SK-N-SH (cell line): ENCODE results near the gene DENND1A. TPM values are rescaled to one million over a fixed set of nuclear protein-coding genes. Genes with fewer than 3 reads are reported as not detected.

Experiments used
- CTCF ChIA-PET: fragments of 300-600, 350-600 bp; formaldehyde crosslinking; extraction: SDS; loops from one replicate; lab custom pipeline; 2021; lab: Yijun Ruan, JAX
- POLR2A ChIA-PET: fragments of 350-600 bp; sonication (Branson Sonifier 250); formaldehyde crosslinking; extraction: SDS; loops from one replicate; lab custom pipeline; 2020; ENCODE audit warnings: antibody characterized with exemption, inconsistent platforms; lab: Yijun Ruan, JAX
- DNase-seq: peaks from one replicate; pipeline ENCODE4 v3.0.0; 2012
- H2AFZ ChIP-seq: fragments of 200-600 bp; sonication (generic); 2 replicates; pipeline ENCODE4 v1.8.1; 2016; ENCODE audit warnings: antibody characterized with exemption, mild to moderate bottlenecking, low read depth
- H3F3A ChIP-seq: fragments of 200-600 bp; sonication (generic); replicated peaks from 2 replicates; pipeline ENCODE3; 2016; ENCODE audit warnings: antibody characterized with exemption, mild to moderate bottlenecking; ENCODE audit not compliant: insufficient read depth
- H3K27ac ChIP-seq, 2 experiments: fragments of 200-500 bp in 1 of 2; fragments of 200-600 bp in 1 of 2; sonication (Bioruptor generic) in 1 of 2; sonication (generic), shearing (Covaris generic) in 1 of 2; 2 replicates each; pipeline versions ENCODE4 v1.5.1 to v1.6.1; 2014 to 2016; ENCODE audit warnings: low read depth in 2 of 2, inconsistent platforms in 1 of 2, low read length in 1 of 2, mild to moderate bottlenecking in 1 of 2, mixed read lengths in 1 of 2
- H3K27me3 ChIP-seq: fragments of 200-600 bp; sonication (generic), shearing (Covaris generic); 2 replicates; pipeline ENCODE4 v1.6.1; 2016; ENCODE audit warnings: mixed run types; ENCODE audit not compliant: insufficient read depth
- H3K36me3 ChIP-seq, 2 experiments: fragments of 200-500 bp in 1 of 2; fragments of 200-600 bp in 1 of 2; sonication (Bioruptor generic) in 1 of 2; sonication (generic) in 1 of 2; replicated peaks in 1 of 2; 2 replicates each; pipeline versions ENCODE3 to v1.5.1; 2014 to 2016; ENCODE audit warnings: low read length in 1 of 2, mild to moderate bottlenecking in 1 of 2; ENCODE audit not compliant: insufficient read depth in 2 of 2, control insufficient read depth in 1 of 2
- H3K4me1 ChIP-seq, 2 experiments: fragments of 200-500 bp in 1 of 2; fragments of 200-600 bp in 1 of 2; sonication (Bioruptor generic) in 1 of 2; sonication (generic), shearing (Covaris generic) in 1 of 2; 2 replicates each; pipeline versions ENCODE4 v1.5.1 to v1.6.1; 2014 to 2016; ENCODE audit warnings: low read depth in 1 of 2, low read length in 1 of 2, mixed run types in 1 of 2; ENCODE audit not compliant: insufficient read depth in 2 of 2, control insufficient read depth in 1 of 2
- H3K4me2 ChIP-seq: fragments of 200-600 bp; sonication (generic), shearing (Covaris generic); 2 replicates; pipeline ENCODE4 v1.6.1; 2017; ENCODE audit warnings: mixed run types
- H3K4me3 ChIP-seq, 2 experiments: fragments of 200-500 bp in 1 of 2; fragments of 200-600 bp in 1 of 2; sonication (Bioruptor generic) in 1 of 2; sonication (generic), shearing (Covaris generic) in 1 of 2; 2 replicates each; pipeline versions ENCODE4 v1.5.1 to v1.8.1; 2014 to 2016; ENCODE audit warnings: low read depth in 2 of 2, inconsistent platforms in 1 of 2, low read length in 1 of 2, mild to moderate bottlenecking in 1 of 2, mixed read lengths in 1 of 2, moderate library complexity in 1 of 2
- H3K79me2 ChIP-seq: fragments of 200-600 bp; sonication (generic); 2 replicates; pipeline ENCODE4 v1.8.1; 2017; ENCODE audit warnings: mild to moderate bottlenecking; ENCODE audit not compliant: insufficient read depth
- H3K9ac ChIP-seq: fragments of 200-600 bp; sonication (generic); 2 replicates; pipeline ENCODE4 v1.6.1; 2017; ENCODE audit warnings: mixed run types
- H3K9me2 ChIP-seq: fragments of 200-600 bp; sonication (generic); 2 replicates; pipeline ENCODE4 v1.6.1; 2017; ENCODE audit warnings: mixed run types
- H3K9me3 ChIP-seq: fragments of 200-600 bp; sonication (generic); 2 replicates; pipeline ENCODE4 v1.6.1; 2017; ENCODE audit warnings: mixed run types, mild to moderate bottlenecking, moderate library complexity
- H4K20me1 ChIP-seq: fragments of 200-600 bp; sonication (generic); 2 replicates; pipeline ENCODE4 v1.6.1; 2017; ENCODE audit warnings: mild to moderate bottlenecking, mixed run types; ENCODE audit not compliant: insufficient read depth
- EZH2phosphoT487 ChIP-seq: fragments of 200-600 bp; sonication (generic); IDR thresholded peaks from 2 replicates; pipeline ENCODE4 v1.6.1; 2017; ENCODE audit warnings: low read depth, mixed run types, mild to moderate bottlenecking, antibody characterized with exemption, moderate library complexity, borderline replicate concordance
- FOXJ3 ChIP-seq: sonication (generic); formaldehyde crosslinking; IDR thresholded peaks from 2 replicates; pipeline ENCODE4 v1.5.1; 2020; ENCODE audit warnings: mild to moderate bottlenecking, missing genetic modification reagents
- FOXM1 ChIP-seq: IDR thresholded peaks from 2 replicates; pipeline ENCODE4 v1.4.0; 2012; ENCODE audit warnings: low read depth, mild to moderate bottlenecking
- GATA2 ChIP-seq: sonication (generic); formaldehyde crosslinking; IDR thresholded peaks from 2 replicates; pipeline ENCODE4 v1.5.0; 2020; ENCODE audit warnings: mild to moderate bottlenecking, missing genetic modification reagents
- JUND ChIP-seq: IDR thresholded peaks from 2 replicates; pipeline ENCODE4 v1.4.0; 2012
- NFIC ChIP-seq: IDR thresholded peaks from 2 replicates; pipeline ENCODE4 v1.4.0; 2012; ENCODE audit warnings: borderline replicate concordance
- NRF1 ChIP-seq: IDR thresholded peaks from 2 replicates; pipeline ENCODE4 v1.6.1; 2012; ENCODE audit warnings: low read depth, mild to moderate bottlenecking, low read length
- RCOR1 ChIP-seq: fragments of 150-350 bp; IDR thresholded peaks from 2 replicates; pipeline ENCODE4 v1.6.1; 2017; ENCODE audit warnings: antibody characterized with exemption, low read length
- RFX5 ChIP-seq: IDR thresholded peaks from 2 replicates; pipeline ENCODE4 v1.6.1; 2012; ENCODE audit warnings: mild to moderate bottlenecking, improper control_type of control experiment, low read length
- RXRA ChIP-seq: IDR thresholded peaks from 2 replicates; pipeline ENCODE4 v1.4.0; 2012; ENCODE audit warnings: low read depth, mild to moderate bottlenecking, borderline replicate concordance
- SIN3A ChIP-seq: IDR thresholded peaks from 2 replicates; pipeline ENCODE4 v1.6.1; 2012; ENCODE audit warnings: low read depth, mild to moderate bottlenecking, low read length, moderate library complexity, borderline replicate concordance
- SMC3 ChIP-seq: IDR thresholded peaks from 2 replicates; pipeline ENCODE4 v1.6.1; 2012; ENCODE audit warnings: low read depth, low read length, improper control_type of control experiment
- TCF12 ChIP-seq: IDR thresholded peaks from 2 replicates; pipeline ENCODE4 v1.4.0; 2012
- TEAD4 ChIP-seq: IDR thresholded peaks from 2 replicates; pipeline ENCODE4 v1.4.0; 2012; ENCODE audit warnings: mild to moderate bottlenecking, borderline replicate concordance; ENCODE audit not compliant: insufficient read depth
- YY1 ChIP-seq: IDR thresholded peaks from 2 replicates; pipeline ENCODE4 v1.4.0; 2012; ENCODE audit warnings: low read depth, mild to moderate bottlenecking
- WGBS: methylation state at CpG from one replicate; pipeline ENCODE4 v1.1.6; 2017; ENCODE audit warnings: low lambda C conversion rate; 5-methylcytosine and 5-hydroxymethylcytosine counted together
- polyA plus RNA-seq, 3 experiments: library from polyadenylated mRNA; depleted of rRNA; stranded (reverse); fragments of >200 nt; gene quantifications; 2 replicates each; pipeline ENCODE4 v1.2.3, GENCODE V29; 2012
- TF ChIP-seq, protein P1 (sequence below): IDR thresholded peaks from 2 replicates; pipeline ENCODE4; 2012
- TF ChIP-seq, protein P2 (sequence below): IDR thresholded peaks from 2 replicates; pipeline ENCODE4 v1.4.0; 2012; ENCODE audit warnings: low read depth, borderline replicate concordance
- TF ChIP-seq, protein P3 (sequence below): fragments of 200-600 bp; sonication (generic); IDR thresholded peaks from 2 replicates; pipeline ENCODE4 v1.6.1; 2017; ENCODE audit warnings: antibody characterized with exemption, mild to moderate bottlenecking, moderate library complexity

Gene DENND1A
- polyA plus RNA-seq, 1 of the 3 experiments (the other 2 are of a cell fraction): 25.4 TPM

DNA sequence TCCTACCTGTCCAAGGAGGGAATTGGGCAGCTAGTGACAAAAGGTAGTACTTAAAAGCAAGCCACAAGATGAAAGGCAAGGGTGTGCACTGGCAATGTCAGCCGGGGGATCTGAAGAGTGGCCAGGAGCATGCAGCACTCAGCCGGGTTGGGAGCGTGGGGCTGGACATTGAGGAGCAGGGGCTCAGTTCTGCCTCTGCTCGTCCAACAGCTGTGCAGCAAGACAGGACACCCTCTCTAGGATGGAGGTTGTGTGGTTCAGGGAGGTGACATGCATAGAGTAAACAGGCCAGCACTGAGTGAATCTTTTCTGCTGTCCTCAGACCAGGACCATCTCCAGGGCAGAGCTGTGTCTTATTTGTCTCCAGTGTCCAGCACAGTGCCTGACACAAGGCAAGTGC, 338.6 kb downstream of the DENND1A start:
- no peak for DNase-seq
- TF ChIP-seq, protein P1, sequence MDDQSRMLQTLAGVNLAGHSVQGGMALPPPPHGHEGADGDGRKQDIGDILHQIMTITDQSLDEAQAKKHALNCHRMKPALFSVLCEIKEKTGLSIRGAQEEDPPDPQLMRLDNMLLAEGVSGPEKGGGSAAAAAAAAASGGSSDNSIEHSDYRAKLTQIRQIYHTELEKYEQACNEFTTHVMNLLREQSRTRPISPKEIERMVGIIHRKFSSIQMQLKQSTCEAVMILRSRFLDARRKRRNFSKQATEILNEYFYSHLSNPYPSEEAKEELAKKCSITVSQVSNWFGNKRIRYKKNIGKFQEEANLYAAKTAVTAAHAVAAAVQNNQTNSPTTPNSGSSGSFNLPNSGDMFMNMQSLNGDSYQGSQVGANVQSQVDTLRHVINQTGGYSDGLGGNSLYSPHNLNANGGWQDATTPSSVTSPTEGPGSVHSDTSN: no peak
- TF ChIP-seq RFX5 (no peak), FOXM1 (no peak), SIN3A (no peak), EZH2phosphoT487 (no peak), NRF1 (no peak), RCOR1 (no peak), GATA2 (CRISPR knock-in tag) (no peak), SMC3 (no peak), NFIC (no peak), JUND (no peak), RXRA (no peak)
- Histone ChIP-seq H3K4me2 (no peak overlapping the region), H2AFZ (no peak overlapping the region), H3K36me3 (peaks cover 0 to 5% of the 10 kb centered on the region in 2 experiments), H3F3A (no peaks in the 10 kb centered on the region), H3K9ac (no peak overlapping the region), H3K27ac (no peak overlapping the region), H4K20me1 (no peaks in the 10 kb centered on the region), H3K27me3 (no peaks in the 10 kb centered on the region), H3K4me3 (no peak overlapping the region), H3K4me1 (peaks cover 0 to 11% of the 10 kb centered on the region in 2 experiments; a peak in 1 of 4 replicates), H3K79me2 (no peaks in the 10 kb centered on the region), H3K9me3 (no peaks in the 10 kb centered on the region), H3K9me2 (no peaks in the 10 kb centered on the region)
- ChIA-PET POLR2A (no interaction called here), CTCF (no interaction called here)
- 100% methylated on average over 4 of the region's 4 CpGs for WGBS

DNA sequence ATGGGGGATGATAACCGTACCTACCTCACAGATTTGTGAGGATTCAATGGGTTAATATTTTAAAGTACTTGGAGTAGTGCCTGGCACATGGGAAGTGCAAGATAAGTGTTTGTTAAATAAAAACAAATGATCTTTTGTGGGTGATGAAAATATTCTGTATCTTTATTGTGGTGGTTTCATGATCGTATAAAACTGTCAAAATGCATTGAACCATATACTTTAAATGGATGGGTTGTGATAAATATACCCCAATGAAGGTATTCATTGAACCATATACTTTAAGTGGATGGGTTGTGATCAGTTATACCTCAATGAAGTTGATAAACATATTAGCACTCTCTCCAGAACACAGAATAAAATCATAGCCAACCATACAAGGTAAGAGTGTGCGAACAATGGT, 339.4 kb downstream of the DENND1A start:
- Histone ChIP-seq H3K36me3 (peaks cover 0 to 5% of the 10 kb centered on the region in 2 experiments), H3K9me3 (no peaks in the 10 kb centered on the region), H3F3A (no peaks in the 10 kb centered on the region), H3K4me2 (no peak overlapping the region), H3K9me2 (no peaks in the 10 kb centered on the region), H3K4me3 (no peak overlapping the region), H3K27me3 (no peaks in the 10 kb centered on the region), H3K79me2 (no peaks in the 10 kb centered on the region), H2AFZ (no peak overlapping the region), H3K27ac (no peak overlapping the region), H3K9ac (no peak overlapping the region), H4K20me1 (no peaks in the 10 kb centered on the region), H3K4me1 (peaks cover 0 to 5% of the 10 kb centered on the region in 2 experiments; a peak in 1 of 4 replicates)
- WGBS: 92% methylated on average over 3 of the region's 3 CpGs
- TF ChIP-seq, protein P1: no peak
- TF ChIP-seq TCF12 (no peak), JUND (no peak), TEAD4 (no peak), YY1 (no peak), NRF1 (no peak), FOXJ3 (CRISPR knock-in tag) (no peak)
- TF ChIP-seq, protein P2, sequence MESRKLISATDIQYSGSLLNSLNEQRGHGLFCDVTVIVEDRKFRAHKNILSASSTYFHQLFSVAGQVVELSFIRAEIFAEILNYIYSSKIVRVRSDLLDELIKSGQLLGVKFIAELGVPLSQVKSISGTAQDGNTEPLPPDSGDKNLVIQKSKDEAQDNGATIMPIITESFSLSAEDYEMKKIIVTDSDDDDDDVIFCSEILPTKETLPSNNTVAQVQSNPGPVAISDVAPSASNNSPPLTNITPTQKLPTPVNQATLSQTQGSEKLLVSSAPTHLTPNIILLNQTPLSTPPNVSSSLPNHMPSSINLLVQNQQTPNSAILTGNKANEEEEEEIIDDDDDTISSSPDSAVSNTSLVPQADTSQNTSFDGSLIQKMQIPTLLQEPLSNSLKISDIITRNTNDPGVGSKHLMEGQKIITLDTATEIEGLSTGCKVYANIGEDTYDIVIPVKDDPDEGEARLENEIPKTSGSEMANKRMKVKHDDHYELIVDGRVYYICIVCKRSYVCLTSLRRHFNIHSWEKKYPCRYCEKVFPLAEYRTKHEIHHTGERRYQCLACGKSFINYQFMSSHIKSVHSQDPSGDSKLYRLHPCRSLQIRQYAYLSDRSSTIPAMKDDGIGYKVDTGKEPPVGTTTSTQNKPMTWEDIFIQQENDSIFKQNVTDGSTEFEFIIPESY: no peak
- TF ChIP-seq, protein P3, sequence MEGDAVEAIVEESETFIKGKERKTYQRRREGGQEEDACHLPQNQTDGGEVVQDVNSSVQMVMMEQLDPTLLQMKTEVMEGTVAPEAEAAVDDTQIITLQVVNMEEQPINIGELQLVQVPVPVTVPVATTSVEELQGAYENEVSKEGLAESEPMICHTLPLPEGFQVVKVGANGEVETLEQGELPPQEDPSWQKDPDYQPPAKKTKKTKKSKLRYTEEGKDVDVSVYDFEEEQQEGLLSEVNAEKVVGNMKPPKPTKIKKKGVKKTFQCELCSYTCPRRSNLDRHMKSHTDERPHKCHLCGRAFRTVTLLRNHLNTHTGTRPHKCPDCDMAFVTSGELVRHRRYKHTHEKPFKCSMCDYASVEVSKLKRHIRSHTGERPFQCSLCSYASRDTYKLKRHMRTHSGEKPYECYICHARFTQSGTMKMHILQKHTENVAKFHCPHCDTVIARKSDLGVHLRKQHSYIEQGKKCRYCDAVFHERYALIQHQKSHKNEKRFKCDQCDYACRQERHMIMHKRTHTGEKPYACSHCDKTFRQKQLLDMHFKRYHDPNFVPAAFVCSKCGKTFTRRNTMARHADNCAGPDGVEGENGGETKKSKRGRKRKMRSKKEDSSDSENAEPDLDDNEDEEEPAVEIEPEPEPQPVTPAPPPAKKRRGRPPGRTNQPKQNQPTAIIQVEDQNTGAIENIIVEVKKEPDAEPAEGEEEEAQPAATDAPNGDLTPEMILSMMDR: no peak
- DNase-seq: no peak
- POLR2A ChIA-PET: no interaction called here
- CTCF ChIA-PET: no interaction called here
